GM12878 (cell line): ENCODE measurements around the gene GABRA1. TPM values are rescaled to one million over a fixed set of nuclear protein-coding genes. Genes with fewer than 3 reads are reported as not detected.
A peak's percentile ranks its signal among the peaks of the same experiment; 100 is the strongest.

Experiments
- ATAC-seq: fragments of 200-7000 bp; cut with Tn5 transposase; 3 replicates; pipeline ENCODE4 v1.9.1; 2020; ENCODE audit warnings: mild to moderate bottlenecking, moderate library complexity
- BruUV-seq: library from RNA; stranded (reverse); fragments of 400-500 nt; replicated peaks from 2 replicates; lab custom pipeline; 2021; lab: Mats Ljungman, UMichigan
- CTCF ChIA-PET: fragments of 300-600 bp; sonication (Branson Sonifier 250); formaldehyde crosslinking; extraction: SDS; loops from one replicate; lab custom pipeline; 2021; ENCODE audit warnings: inconsistent platforms; lab: Yijun Ruan, JAX
- POLR2A ChIA-PET: fragments of 350-600 bp; formaldehyde crosslinking; extraction: SDS; loops from one replicate; lab custom pipeline; 2021; ENCODE audit warnings: inconsistent platforms; lab: Charles Lee
- RAD21 ChIA-PET: fragments of 300-600 bp; sonication (Branson Sonifier 250); formaldehyde crosslinking; loops from one replicate; lab custom pipeline; 2023; ENCODE audit warnings: antibody characterized with exemption; ENCODE audit not compliant: unreplicated experiment; lab: Charles Lee
- SMC1A ChIA-PET: fragments of 300-600 bp; sonication (Branson Sonifier 250); formaldehyde crosslinking; loops from one replicate; lab custom pipeline; 2023; ENCODE audit not compliant: unreplicated experiment, uncharacterized antibody; lab: Charles Lee
- DNase-seq: peaks from one replicate; pipeline ENCODE4 v3.0.0-alpha.2; 2011; ENCODE audit warnings: low read depth, low spot score
- FAIRE-seq: peaks from 3 replicates; lab custom pipeline; 2011; peaks lifted over from hg19 to GRCh38; lab: Jason Lieb, UNC
- H2AFZ ChIP-seq: 2 replicates; pipeline ENCODE4 v1.6.0; 2011; ENCODE audit warnings: low read depth, low read length, control low read depth; ENCODE audit not compliant: control insufficient read depth
- H3K27ac ChIP-seq: 2 replicates; pipeline ENCODE4 v1.5.1; 2011; ENCODE audit warnings: control low read depth; ENCODE audit not compliant: control insufficient read depth, insufficient read depth
- H3K27me3 ChIP-seq, 2 experiments: replicated peaks in 1 of 2; 2 replicates each; pipeline versions ENCODE4 v1.6.0 to v1.6.1; 2011; ENCODE audit warnings: low read length in 1 of 2; ENCODE audit not compliant: control insufficient read depth in 2 of 2, insufficient read depth in 2 of 2
- H3K36me3 ChIP-seq, 2 experiments: 2 replicates each; pipeline ENCODE4 v1.5.1; 2011; ENCODE audit warnings: low read length in 1 of 2; ENCODE audit not compliant: control insufficient read depth in 2 of 2, insufficient read depth in 2 of 2
- H3K4me1 ChIP-seq: 2 replicates; pipeline ENCODE4 v1.6.1; 2011; ENCODE audit warnings: mild to moderate bottlenecking, low read length, moderate library complexity, mixed read lengths; ENCODE audit not compliant: control insufficient read depth, insufficient read depth
- H3K4me2 ChIP-seq: 2 replicates; pipeline ENCODE4 v1.6.0; 2011; ENCODE audit warnings: control low read depth; ENCODE audit not compliant: control insufficient read depth, insufficient read depth
- H3K4me3 ChIP-seq: fragments of 200-600 bp; sonication (generic); 2 replicates; pipeline ENCODE4 v1.5.1; 2016
- H3K79me2 ChIP-seq: 2 replicates; pipeline ENCODE4 v1.6.0; 2011; ENCODE audit warnings: low read length; ENCODE audit not compliant: control insufficient read depth, insufficient read depth
- H3K9ac ChIP-seq: 2 replicates; pipeline ENCODE4 v1.8.0; 2011; ENCODE audit warnings: low read length, control low read depth, mixed read lengths; ENCODE audit not compliant: control insufficient read depth, insufficient read depth
- H3K9me3 ChIP-seq: replicated peaks from 3 replicates; pipeline ENCODE4 v1.5.1; 2011; ENCODE audit warnings: mild to moderate bottlenecking, low read length; ENCODE audit not compliant: control insufficient read depth, insufficient read depth
- H4K20me1 ChIP-seq: 2 replicates; pipeline ENCODE4 v1.6.0; 2011; ENCODE audit not compliant: control insufficient read depth, insufficient read depth
- MYC ChIP-seq: IDR thresholded peaks from 2 replicates; pipeline ENCODE4 v1.6.1; 2011; ENCODE audit warnings: mild to moderate bottlenecking, low read length, moderate library complexity, inconsistent platforms; ENCODE audit not compliant: insufficient read depth, insufficient replicate concordance, insufficient read length, severe bottlenecking
- SPI1 ChIP-seq: IDR thresholded peaks from 2 replicates; pipeline ENCODE4 v1.6.1; 2011; ENCODE audit warnings: low read depth, mild to moderate bottlenecking, low read length, moderate library complexity, borderline replicate concordance; ENCODE audit not compliant: insufficient read depth
- STAT1 ChIP-seq: fragments of 450-650 bp; conservative IDR thresholded peaks from 2 replicates; pipeline ENCODE4 v1.6.1; 2014; ENCODE audit warnings: antibody characterized with exemption, mild to moderate bottlenecking
- SUZ12 ChIP-seq: fragments of 200-600 bp; sonication (generic); IDR thresholded peaks from one replicate; pipeline ENCODE4 v1.6.1; 2018; ENCODE audit warnings: antibody characterized with exemption, mild to moderate bottlenecking; ENCODE audit not compliant: unreplicated experiment
- TAF1 ChIP-seq: IDR thresholded peaks from 2 replicates; pipeline ENCODE4 v1.6.1; 2011; ENCODE audit warnings: mild to moderate bottlenecking, low read depth, low read length, borderline replicate concordance
- ZSCAN29 ChIP-seq: fragments of 450-650 bp; IDR thresholded peaks from 2 replicates; pipeline ENCODE4 v1.6.1; 2017; ENCODE audit warnings: mild to moderate bottlenecking, moderate library complexity
- WGBS: methylation state at CpG from one replicate; pipeline ENCODE4 v1.1.6; 2016; ENCODE audit warnings: low lambda C conversion rate; ENCODE audit not compliant: insufficient replicate concordance, insufficient coverage; ENCODE audit errors: missing lambda C conversion rate; 5-methylcytosine and 5-hydroxymethylcytosine counted together
- in situ Hi-C: fragments of 300-500 bp; cut with MboI; formaldehyde crosslinking; loops from 9 replicates; pipeline ENCODE4 v1.14.3; 2018; ENCODE audit warnings: mixed read lengths
- intact Hi-C: fragments of 100-400 bp; cut with micrococcal nuclease; formaldehyde crosslinking; loops from one replicate; pipeline ENCODE4 v1.14.2; 2022; ENCODE audit not compliant: unreplicated experiment
- polyA plus RNA-seq, 11 experiments: library from polyadenylated mRNA; depleted of rRNA in 4 of 11; unstranded in 6 of 11; stranded (reverse) in 5 of 11; fragments of >200 nt; fragmentation: Nextera tagmentation in 4 of 11; fragmentation: Illumina TruSeq in 1 of 11; extraction: Ambion mirVana in 4 of 11; extraction: Trizol in 1 of 11; gene quantifications; 1 replicate in 1 of 11; 2 replicates in 10 of 11; pipeline versions ENCODE4 v1.2.1 to v1.2.3, GENCODE V29; 2011 to 2016; ENCODE audit warnings: inconsistent platforms in 2 of 11, missing spikeins in 2 of 11, low read depth in 1 of 11
- total RNA-seq, 4 experiments: library from RNA; depleted of rRNA in 3 of 4; stranded (reverse); fragments of >200 nt in 3 of 4; fragmentation: Illumina TruSeq in 1 of 4; extraction: Trizol in 1 of 4; gene quantifications; 2 replicates each; pipeline versions ENCODE4 v1.2.1 to v1.2.3, GENCODE V29; 2013 to 2021
- TF ChIP-seq, protein P1 (sequence below): IDR thresholded peaks from 2 replicates; pipeline ENCODE4 v1.6.1; 2012; ENCODE audit warnings: mild to moderate bottlenecking, low read depth, low read length
- TF ChIP-seq, protein P2 (sequence below): IDR thresholded peaks from 2 replicates; pipeline ENCODE4 v1.6.1; 2011; ENCODE audit warnings: low read depth, mild to moderate bottlenecking, low read length, moderate library complexity, borderline replicate concordance; ENCODE audit errors: extremely low read depth
- TF ChIP-seq, protein P3 (sequence below): fragments of 450-650 bp; IDR thresholded peaks from 2 replicates; pipeline ENCODE4 v1.6.1; 2017; ENCODE audit warnings: borderline replicate concordance

The GABRA1 gene
- total and polyA plus RNA-seq, 10 of the 15 experiments (the other 5 are each of a cell fraction or from before 2014, with no cell fraction given): not detected

DNA sequence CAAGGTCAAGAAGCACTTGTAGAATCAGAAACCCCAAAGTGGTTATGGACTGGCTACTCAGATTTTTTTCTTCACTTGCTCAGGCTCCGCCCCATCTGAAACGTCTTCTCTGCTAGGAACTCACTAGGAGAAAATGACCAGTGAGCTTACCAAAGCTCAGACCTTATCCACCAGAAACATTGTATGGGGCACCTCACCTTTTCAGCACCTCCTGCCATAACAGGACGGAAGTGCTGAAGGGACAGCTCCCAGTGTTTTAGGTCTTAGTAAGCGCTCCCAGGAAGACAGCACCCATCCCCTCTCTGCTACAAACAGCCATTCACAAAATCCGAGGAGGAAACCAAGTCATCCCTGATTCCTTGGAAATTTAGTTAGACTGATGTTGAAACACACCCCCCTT, 1.2 kb upstream of the GABRA1 start:
- SMC1A ChIA-PET: interaction anchor here (0.6 to 1.1 kb wide), 2 partner anchors 18 to 76 kb away, joined by 3 to 4 read pairs; no protein-coding TSS in a partner anchor
- Histone ChIP-seq H2AFZ (no peak overlapping the region), H3K4me2 (no peak overlapping the region), H3K4me1 (no peaks in the 10 kb centered on the region), H3K9ac (no peak overlapping the region), H3K27ac (no peak overlapping the region), H3K36me3 (no peaks in the 10 kb centered on the region), H3K79me2 (no peaks in the 10 kb centered on the region), H3K9me3 (no peaks in the 10 kb centered on the region), H4K20me1 (no peaks in the 10 kb centered on the region), H3K27me3 (no peaks in the 10 kb centered on the region), H3K4me3 (no peak overlapping the region)
- DNase-seq: no peak
- no peak for TF ChIP-seq SUZ12
- TF ChIP-seq, protein P1, sequence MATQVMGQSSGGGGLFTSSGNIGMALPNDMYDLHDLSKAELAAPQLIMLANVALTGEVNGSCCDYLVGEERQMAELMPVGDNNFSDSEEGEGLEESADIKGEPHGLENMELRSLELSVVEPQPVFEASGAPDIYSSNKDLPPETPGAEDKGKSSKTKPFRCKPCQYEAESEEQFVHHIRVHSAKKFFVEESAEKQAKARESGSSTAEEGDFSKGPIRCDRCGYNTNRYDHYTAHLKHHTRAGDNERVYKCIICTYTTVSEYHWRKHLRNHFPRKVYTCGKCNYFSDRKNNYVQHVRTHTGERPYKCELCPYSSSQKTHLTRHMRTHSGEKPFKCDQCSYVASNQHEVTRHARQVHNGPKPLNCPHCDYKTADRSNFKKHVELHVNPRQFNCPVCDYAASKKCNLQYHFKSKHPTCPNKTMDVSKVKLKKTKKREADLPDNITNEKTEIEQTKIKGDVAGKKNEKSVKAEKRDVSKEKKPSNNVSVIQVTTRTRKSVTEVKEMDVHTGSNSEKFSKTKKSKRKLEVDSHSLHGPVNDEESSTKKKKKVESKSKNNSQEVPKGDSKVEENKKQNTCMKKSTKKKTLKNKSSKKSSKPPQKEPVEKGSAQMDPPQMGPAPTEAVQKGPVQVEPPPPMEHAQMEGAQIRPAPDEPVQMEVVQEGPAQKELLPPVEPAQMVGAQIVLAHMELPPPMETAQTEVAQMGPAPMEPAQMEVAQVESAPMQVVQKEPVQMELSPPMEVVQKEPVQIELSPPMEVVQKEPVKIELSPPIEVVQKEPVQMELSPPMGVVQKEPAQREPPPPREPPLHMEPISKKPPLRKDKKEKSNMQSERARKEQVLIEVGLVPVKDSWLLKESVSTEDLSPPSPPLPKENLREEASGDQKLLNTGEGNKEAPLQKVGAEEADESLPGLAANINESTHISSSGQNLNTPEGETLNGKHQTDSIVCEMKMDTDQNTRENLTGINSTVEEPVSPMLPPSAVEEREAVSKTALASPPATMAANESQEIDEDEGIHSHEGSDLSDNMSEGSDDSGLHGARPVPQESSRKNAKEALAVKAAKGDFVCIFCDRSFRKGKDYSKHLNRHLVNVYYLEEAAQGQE: peak; percentile 81
- FAIRE-seq: no peak
- CTCF ChIA-PET: no interaction called here
- BruUV-seq: no TSS peak
- WGBS: 25% methylated on average over 5 of the region's 5 CpGs
- RAD21 ChIA-PET: interaction anchor here (1.3 kb wide), 1 partner anchor 1562 kb away, joined by 4 read pairs; no protein-coding TSS in a partner anchor
- ATAC-seq: peak; percentile 56; the same call in 2 of the 3 replicates
- POLR2A ChIA-PET: no interaction called here
- intact Hi-C loops: no loop called here
- in situ Hi-C loops: no loop called here

DNA sequence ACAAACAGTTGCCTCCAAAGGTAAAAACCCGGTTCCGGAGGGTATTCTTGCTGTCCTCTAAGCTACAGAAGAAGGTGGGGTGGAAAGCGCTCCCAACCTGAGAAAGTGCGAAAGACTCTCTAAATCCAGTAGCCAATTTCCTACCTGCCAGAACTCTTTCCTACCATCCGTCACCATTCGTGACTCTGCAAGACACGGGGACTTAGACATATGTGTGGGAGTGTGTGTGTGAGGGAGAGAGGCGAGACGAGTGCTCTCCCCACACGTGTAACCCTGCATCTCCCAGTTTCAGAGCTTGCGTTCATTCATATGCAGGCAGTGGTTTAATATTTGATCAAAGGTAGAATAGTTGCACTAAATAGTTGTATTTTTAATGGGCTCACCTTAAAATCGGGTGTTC, 473 bp upstream of the GABRA1 start:
- H3K9me3 ChIP-seq: no peaks in the 10 kb centered on the region
- H3K27me3 ChIP-seq: no peaks in the 10 kb centered on the region
- ATAC-seq (no peak), FAIRE-seq (no peak), DNase-seq (no peak)
- H3K79me2 ChIP-seq: no peaks in the 10 kb centered on the region
- ChIA-PET CTCF (interaction anchor here (1.0 kb wide), 1 partner anchor 1561 kb away, joined by 3 read pairs; no protein-coding TSS in a partner anchor), RAD21 (interaction anchor here (1.3 kb wide), 1 partner anchor 1561 kb away, joined by 4 read pairs; no protein-coding TSS in a partner anchor), POLR2A (no interaction called here), SMC1A (interaction anchor here (0.6 to 1.1 kb wide), 2 partner anchors 17 to 77 kb away, joined by 3 to 4 read pairs; no protein-coding TSS in a partner anchor)
- 26% methylated on average over 12 of the region's 12 CpGs for WGBS
- H3K4me2 ChIP-seq: no peak overlapping the region
- no peak overlapping the region for H3K9ac ChIP-seq
- no peaks in the 10 kb centered on the region for H3K36me3 ChIP-seq
- no peaks in the 10 kb centered on the region for H4K20me1 ChIP-seq
- no peak overlapping the region for H3K27ac ChIP-seq
- BruUV-seq: no TSS peak
- no peak overlapping the region for H3K4me3 ChIP-seq
- no peak overlapping the region for H2AFZ ChIP-seq
- in situ Hi-C loops (no loop called here), intact Hi-C loops (no loop called here)
- H3K4me1 ChIP-seq: no peaks in the 10 kb centered on the region
- TF ChIP-seq MYC: no peak
- no peak for TF ChIP-seq SPI1
- TF ChIP-seq ZSCAN29: no peak
- TF ChIP-seq, protein P2, sequence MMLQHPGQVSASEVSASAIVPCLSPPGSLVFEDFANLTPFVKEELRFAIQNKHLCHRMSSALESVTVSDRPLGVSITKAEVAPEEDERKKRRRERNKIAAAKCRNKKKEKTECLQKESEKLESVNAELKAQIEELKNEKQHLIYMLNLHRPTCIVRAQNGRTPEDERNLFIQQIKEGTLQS: no peak
- TF ChIP-seq TAF1: no peak
- TF ChIP-seq STAT1: no peak
- TF ChIP-seq, protein P3, sequence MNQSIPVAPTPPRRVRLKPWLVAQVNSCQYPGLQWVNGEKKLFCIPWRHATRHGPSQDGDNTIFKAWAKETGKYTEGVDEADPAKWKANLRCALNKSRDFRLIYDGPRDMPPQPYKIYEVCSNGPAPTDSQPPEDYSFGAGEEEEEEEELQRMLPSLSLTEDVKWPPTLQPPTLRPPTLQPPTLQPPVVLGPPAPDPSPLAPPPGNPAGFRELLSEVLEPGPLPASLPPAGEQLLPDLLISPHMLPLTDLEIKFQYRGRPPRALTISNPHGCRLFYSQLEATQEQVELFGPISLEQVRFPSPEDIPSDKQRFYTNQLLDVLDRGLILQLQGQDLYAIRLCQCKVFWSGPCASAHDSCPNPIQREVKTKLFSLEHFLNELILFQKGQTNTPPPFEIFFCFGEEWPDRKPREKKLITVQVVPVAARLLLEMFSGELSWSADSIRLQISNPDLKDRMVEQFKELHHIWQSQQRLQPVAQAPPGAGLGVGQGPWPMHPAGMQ: no peak
